ENCODE data around the gene LPXN. TPM values are rescaled to one million over a fixed set of nuclear protein-coding genes. Genes with fewer than 3 reads are reported as not detected.

The LPXN gene
- total and polyA plus RNA-seq, 2 donors (not counting 3 experiments of a cell fraction or from before 2014, with no cell fraction given) = 6.2 TPM

GRCh38 chr11:58508005-58508404 is 67.7 kb downstream of the LPXN start, which contains the start of gene OR5B21:
OR5B21 (minus strand) TSS chr11:58508105; CDS start chr11:58508105, 0 bp downstream.
- Histone ChIP-seq H3K27me3 (ENCODE audit: control insufficient read depth in 2 of 2, insufficient read depth in 2 of 2, low read length in 2 of 2) (peaks cover 6 to 17% of the 10 kb centered on the region in 2 experiments), H2AFZ (ENCODE audit: low read depth, low read length) (no peak within 1 kb of the TSS), H3K4me3 (replicated peaks in 1 of 3; ENCODE audit: insufficient read depth in 1 of 3, low read depth in 1 of 3, low read length in 3 of 3) (no peak within 1 kb of the TSS), H4K20me1 (replicated peaks; ENCODE audit: control insufficient read depth, extremely low read depth, insufficient read depth, low read length) (no peaks in the 10 kb centered on the region), H3K9me1 (replicated peaks; ENCODE audit: control insufficient read depth, extremely low read depth, insufficient read depth, low read length) (no peaks in the 10 kb centered on the region), H3K36me3 (ENCODE audit: control insufficient read depth in 2 of 2, extremely low read depth in 1 of 2, insufficient read depth in 2 of 2, low read length in 2 of 2) (no peaks in the 10 kb centered on the region), H3K4me2 (ENCODE audit: insufficient read depth, low read length) (no peak within 1 kb of the TSS), H3K9me3 (replicated peaks; ENCODE audit: control insufficient read depth, insufficient read depth, low read length) (no peaks in the 10 kb centered on the region), H3K4me1 (ENCODE audit: control insufficient read depth, extremely low read depth, insufficient read depth, low read length) (no peaks in the 10 kb centered on the region), H3K79me2 (ENCODE audit: control insufficient read depth, insufficient read depth, low read length) (no peaks in the 10 kb centered on the region), H3K9ac (replicated peaks; ENCODE audit: extremely low read depth, insufficient read depth, low read length) (no peak within 1 kb of the TSS), H3K27ac (ENCODE audit: insufficient read depth, low read depth, low read length) (no peak within 1 kb of the TSS)
- ChIA-PET POLR2A (no interaction called here), CTCF (no interaction called here)
- DNase-seq (ENCODE audit: low read depth, low spot score) = no peak
- TF ChIP-seq GATA2 (IDR thresholded peaks at IDR 0.05; ENCODE audit: insufficient read depth, insufficient read length, low read depth, low read length) (no peak), JUN (IDR thresholded peaks at IDR 0.05; ENCODE audit: borderline replicate concordance, insufficient read depth, insufficient read length, low read depth) (no peak), FOS (IDR thresholded peaks at IDR 0.05; ENCODE audit: borderline replicate concordance, insufficient read depth, low read length) (no peak), POLR2A (IDR thresholded peaks at IDR 0.05; ENCODE audit: low read depth, low read length) (no peak), POLR2AphosphoS5 (IDR thresholded peaks at IDR 0.05; ENCODE audit: insufficient read depth, low read depth, low read length) (no peak), MYC (IDR thresholded peaks at IDR 0.05; ENCODE audit: low read depth, low read length) (no peak), EZH2 (IDR thresholded peaks at IDR 0.05; ENCODE audit: borderline replicate concordance, low read depth, low read length, severe bottlenecking) (no peak), MAX (IDR thresholded peaks at IDR 0.05; ENCODE audit: insufficient read depth, insufficient read length) (no peak), CTCF (IDR thresholded peaks at IDR 0.05; ENCODE audit: extremely low read depth in 1 of 2, insufficient read depth in 1 of 2, low read depth in 1 of 2, low read length in 2 of 2) (no peak)
- dilution Hi-C loops (cut with MboI; ENCODE audit: extremely low pct_ligation_motif_present, low sequenced_read_pairs) (no loop called here), intact Hi-C loops (cut with micrococcal nuclease) (no loop called here)
- no peak for FAIRE-seq
- BruUV-seq (replicated peaks) = no TSS peak

Measured in endothelial cell of umbilical vein (primary cell).